GM12892 (cell line): Measurements from ENCODE around the gene GOLM1.

Experiments
- POLR2A ChIP-seq: IDR thresholded peaks from 2 replicates; pipeline ENCODE4 v1.6.1; 2011; ENCODE audit warnings: low read depth, low read length, control low read depth
- POLR2AphosphoS5 ChIP-seq: IDR thresholded peaks from 2 replicates; pipeline ENCODE4 v1.6.1; 2011; ENCODE audit warnings: low read depth, low read length, control low read depth
- TAF1 ChIP-seq: IDR thresholded peaks from 2 replicates; pipeline ENCODE4 v1.6.1; 2011; ENCODE audit warnings: low read depth, mild to moderate bottlenecking, control low read depth, low read length, borderline replicate concordance

DNA sequence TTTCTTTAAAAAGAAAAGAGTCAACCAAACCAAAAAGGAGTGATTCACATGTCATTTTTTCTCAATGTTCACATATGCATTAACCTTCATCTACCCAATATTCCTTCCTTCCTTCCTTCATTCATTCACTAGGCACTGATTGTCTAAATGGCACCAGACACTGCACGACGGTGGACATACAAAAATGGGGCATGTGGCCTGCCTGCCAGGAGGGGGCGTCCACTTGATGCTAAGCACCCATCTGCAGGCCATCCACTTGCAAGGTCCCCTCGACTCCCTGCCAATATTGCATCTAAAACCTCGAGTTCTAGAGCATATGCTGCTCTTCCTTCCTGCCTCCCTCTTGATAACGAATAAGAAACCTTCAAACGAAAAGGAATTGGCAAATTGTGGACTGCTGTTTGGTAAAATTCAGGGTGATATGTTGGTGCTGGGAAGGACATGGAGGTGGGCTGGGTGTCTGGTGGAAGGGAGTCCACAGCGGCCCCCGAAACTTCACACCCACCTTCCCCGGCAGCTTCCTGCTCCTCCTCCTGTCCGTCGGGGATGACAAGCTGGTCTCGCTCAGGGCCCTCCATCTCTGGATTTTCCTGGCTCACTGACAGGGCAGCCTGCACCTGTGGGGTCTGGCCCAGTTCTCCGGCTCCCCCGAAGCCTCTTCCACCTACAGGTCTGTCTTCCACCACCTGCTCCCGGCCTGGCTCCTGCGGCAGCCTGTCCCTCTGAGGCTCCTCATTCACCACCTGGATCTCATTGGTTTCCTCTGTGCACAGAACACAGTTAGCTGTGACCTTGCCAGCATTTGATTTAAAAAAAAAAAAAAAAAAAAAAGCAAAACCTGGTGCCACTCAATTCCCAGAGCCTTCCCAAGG is 64.3 kb downstream of the GOLM1 start:
- no peak for TF ChIP-seq POLR2A
- TF ChIP-seq POLR2AphosphoS5: no peak
- TF ChIP-seq TAF1: no peak
